ENCODE measurements around the gene EBF3.

EBF3 gene

DNA sequence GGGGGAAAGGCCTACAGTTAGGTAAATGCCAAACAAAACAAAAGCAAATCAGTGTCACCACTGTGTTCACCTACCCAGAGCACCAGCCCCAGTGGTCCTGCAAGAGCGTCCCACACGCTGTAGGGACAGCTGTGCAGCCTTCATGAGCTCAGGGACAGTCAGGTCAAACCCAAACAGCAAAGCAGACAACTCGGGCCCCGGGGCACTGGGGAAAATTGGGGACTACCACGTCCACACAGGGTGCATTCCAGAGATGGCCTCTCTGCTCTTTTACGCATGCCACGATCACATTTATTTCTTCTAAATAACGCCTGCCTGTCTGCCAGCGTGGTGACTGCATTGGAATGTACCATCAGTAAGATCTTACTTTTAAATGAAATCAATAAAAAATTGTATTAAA is 21.7 kb downstream of the EBF3 start:
- no peak overlapping the region for H3K27ac ChIP-seq (ENCODE audit: low read depth, low read length, severe bottlenecking)
- no peaks in the 10 kb centered on the region for H3K36me3 ChIP-seq (ENCODE audit: control insufficient read depth, insufficient read depth, low read length)
- no peak overlapping the region for H3K4me3 ChIP-seq (ENCODE audit: extremely low read depth, insufficient read depth, low read length, poor library complexity, severe bottlenecking)
- H3K9me3 ChIP-seq (ENCODE audit: control insufficient read depth, low read length): peaks cover 7% of the 10 kb centered on the region
- peaks cover 6% of the 10 kb centered on the region for H3K4me1 ChIP-seq (ENCODE audit: control insufficient read depth, insufficient read depth, low read length, poor library complexity, severe bottlenecking)
- 91 to 92% methylated on average over 5 to 7 of the region's 9 CpGs for WGBS, 2 experiments (ENCODE audit: insufficient coverage in 2 of 2)

DNA sequence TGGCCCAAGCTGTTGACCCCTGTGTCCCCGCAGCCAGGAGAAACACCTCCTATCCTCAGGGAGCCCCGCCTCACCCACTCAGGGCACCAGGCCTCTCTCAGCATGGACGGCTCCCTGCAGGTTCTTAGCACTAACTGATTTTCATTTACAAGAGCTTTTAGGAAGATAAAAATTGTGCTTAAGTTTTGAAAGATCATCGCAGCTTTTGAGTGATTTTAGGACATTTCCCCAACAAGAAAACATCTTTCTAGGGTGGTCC is 22.1 kb downstream of the EBF3 start:
- H3K27ac ChIP-seq (ENCODE audit: low read depth, low read length, severe bottlenecking): no peak overlapping the region
- no peak overlapping the region for H3K4me3 ChIP-seq (ENCODE audit: extremely low read depth, insufficient read depth, low read length, poor library complexity, severe bottlenecking)
- no peaks in the 10 kb centered on the region for H3K36me3 ChIP-seq (ENCODE audit: control insufficient read depth, insufficient read depth, low read length)
- H3K4me1 ChIP-seq (ENCODE audit: control insufficient read depth, insufficient read depth, low read length, poor library complexity, severe bottlenecking): peaks cover 6% of the 10 kb centered on the region
- WGBS, 2 experiments (ENCODE audit: insufficient coverage in 2 of 2): no CpG with 5 or more reads among the region's 4 CpGs
- peaks cover 7% of the 10 kb centered on the region for H3K9me3 ChIP-seq (ENCODE audit: control insufficient read depth, low read length)

DNA sequence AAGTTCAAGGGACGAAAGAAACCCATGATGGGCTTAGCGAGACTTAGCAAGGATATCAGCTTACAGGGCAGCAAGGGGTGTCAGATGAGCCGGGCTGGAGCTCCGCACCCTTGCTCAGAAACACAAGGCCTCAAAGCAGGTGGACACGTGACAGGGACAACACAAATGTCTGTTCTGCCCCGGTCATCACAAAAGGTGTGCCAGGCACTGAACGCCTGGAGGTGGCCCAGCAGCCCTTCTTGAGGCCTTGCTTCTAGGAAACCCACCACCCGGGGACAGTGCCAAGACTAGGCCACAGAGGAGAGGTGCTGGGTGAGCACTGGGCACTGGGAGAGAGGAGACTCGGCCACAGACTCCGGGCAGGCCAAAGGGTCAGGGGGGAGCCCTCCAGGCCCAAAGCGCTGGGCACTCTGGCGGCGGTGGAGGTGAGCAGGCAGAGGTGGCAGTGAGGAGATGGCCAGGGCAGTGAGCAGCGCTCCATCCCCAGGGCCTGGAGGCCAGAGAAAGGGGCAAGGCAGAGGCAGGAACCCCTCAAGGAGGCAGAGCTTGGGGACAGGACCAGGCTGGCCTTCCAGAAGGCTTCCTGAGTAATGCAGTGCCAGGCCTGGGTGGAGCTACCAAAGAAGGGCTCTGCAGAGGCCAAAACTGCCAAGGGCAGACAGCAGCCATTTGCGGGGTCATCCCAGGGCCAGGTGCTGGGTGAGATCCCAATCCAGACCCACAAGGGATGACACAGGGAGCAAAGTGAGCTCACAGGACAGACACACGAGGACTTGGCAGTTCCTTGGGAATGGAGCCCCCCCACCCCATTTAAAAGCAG is 22.7 kb downstream of the EBF3 start:
- 83 to 91% methylated on average over 15 to 16 of the region's 16 CpGs for WGBS, 2 experiments (ENCODE audit: insufficient coverage in 2 of 2)
- no peak overlapping the region for H3K27ac ChIP-seq (ENCODE audit: low read depth, low read length, severe bottlenecking)
- H3K4me3 ChIP-seq (ENCODE audit: extremely low read depth, insufficient read depth, low read length, poor library complexity, severe bottlenecking): no peak overlapping the region
- H3K9me3 ChIP-seq (ENCODE audit: control insufficient read depth, low read length): peaks cover 7% of the 10 kb centered on the region
- no peaks in the 10 kb centered on the region for H3K36me3 ChIP-seq (ENCODE audit: control insufficient read depth, insufficient read depth, low read length)
- peaks cover 6% of the 10 kb centered on the region for H3K4me1 ChIP-seq (ENCODE audit: control insufficient read depth, insufficient read depth, low read length, poor library complexity, severe bottlenecking)

DNA sequence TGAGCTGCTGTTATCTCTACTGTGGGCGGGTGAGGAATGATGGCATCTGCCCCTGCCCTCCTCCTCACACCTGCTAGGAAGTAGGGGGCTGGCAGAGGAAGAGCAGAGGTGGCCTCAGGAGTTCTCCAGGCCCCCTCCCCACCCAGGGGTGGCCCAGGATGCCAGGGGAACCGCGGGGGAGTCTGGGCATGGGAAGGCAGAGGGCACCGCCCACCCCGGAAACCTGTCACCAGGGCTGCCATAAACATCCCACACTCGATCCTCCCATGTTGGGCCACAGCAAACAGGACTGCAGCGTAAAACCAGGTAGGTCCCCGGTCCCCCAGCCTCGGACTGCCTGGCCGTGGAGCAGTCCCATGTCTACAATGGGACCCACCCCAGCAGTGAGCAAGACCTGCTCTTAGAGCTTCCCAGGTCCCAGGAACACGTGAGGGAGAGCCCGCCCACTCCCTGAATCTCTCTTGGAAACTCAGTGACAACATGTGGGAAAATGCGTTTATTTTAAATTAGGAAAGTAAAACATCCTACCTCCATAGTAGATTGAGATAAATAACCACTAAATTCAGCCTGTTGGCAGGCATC is 23.4 kb downstream of the EBF3 start:
- peaks cover 4% of the 10 kb centered on the region for H3K9me3 ChIP-seq (ENCODE audit: control insufficient read depth, low read length)
- 95 to 98% methylated on average over 6 to 9 of the region's 13 CpGs for WGBS, 2 experiments (ENCODE audit: insufficient coverage in 2 of 2)
- H3K4me3 ChIP-seq (ENCODE audit: extremely low read depth, insufficient read depth, low read length, poor library complexity, severe bottlenecking): no peak overlapping the region
- peaks cover 6% of the 10 kb centered on the region for H3K4me1 ChIP-seq (ENCODE audit: control insufficient read depth, insufficient read depth, low read length, poor library complexity, severe bottlenecking)
- H3K36me3 ChIP-seq (ENCODE audit: control insufficient read depth, insufficient read depth, low read length): no peaks in the 10 kb centered on the region
- H3K27ac ChIP-seq (ENCODE audit: low read depth, low read length, severe bottlenecking): no peak overlapping the region

DNA sequence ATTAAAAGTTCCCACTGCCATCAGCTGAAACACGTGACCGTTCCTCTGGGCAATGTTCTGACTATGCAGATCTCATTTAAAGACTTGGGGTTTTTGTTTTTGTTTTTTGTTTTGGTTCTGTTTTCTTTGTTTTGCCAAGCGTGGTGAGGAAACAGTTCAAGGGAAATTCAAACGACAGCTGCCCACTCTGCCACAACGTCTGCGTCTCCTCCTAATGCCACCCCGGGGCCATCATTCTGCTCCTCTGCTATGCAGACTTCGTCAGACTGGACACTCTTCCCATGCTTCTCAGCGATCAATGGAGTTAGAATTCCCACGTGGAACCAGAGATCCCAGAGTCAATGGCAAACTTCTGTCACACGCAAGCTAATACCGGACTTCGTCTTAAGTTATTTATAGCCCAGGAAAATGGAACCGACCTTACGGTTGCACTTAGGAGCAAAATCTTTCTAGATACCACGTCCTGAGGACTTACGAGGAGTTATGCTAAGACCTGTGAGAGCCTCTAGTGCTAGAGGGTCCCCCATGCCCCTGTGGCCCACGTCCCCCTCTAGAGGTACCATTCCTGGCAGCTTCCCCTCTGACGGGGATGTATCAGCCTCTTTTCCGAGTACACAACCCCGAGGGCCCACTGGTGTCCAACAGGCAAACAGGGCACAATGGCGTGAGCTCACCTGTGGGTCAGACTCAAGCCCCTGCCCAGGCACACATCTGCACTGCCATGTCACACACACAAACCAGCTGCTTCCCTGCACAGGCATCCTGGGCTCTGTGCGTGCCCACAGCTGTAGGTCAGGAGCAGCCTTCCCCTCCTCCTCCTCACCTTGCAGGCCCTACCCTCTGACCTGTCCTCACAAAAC is 24.4 kb downstream of the EBF3 start:
- H3K9me3 ChIP-seq (ENCODE audit: control insufficient read depth, low read length): no peaks in the 10 kb centered on the region
- no peak overlapping the region for H3K4me3 ChIP-seq (ENCODE audit: extremely low read depth, insufficient read depth, low read length, poor library complexity, severe bottlenecking)
- H3K4me1 ChIP-seq (ENCODE audit: control insufficient read depth, insufficient read depth, low read length, poor library complexity, severe bottlenecking): peaks cover 6% of the 10 kb centered on the region
- 90 to 93% methylated on average over 20 to 22 of the region's 23 CpGs for WGBS, 2 experiments (ENCODE audit: insufficient coverage in 2 of 2)
- no peaks in the 10 kb centered on the region for H3K36me3 ChIP-seq (ENCODE audit: control insufficient read depth, insufficient read depth, low read length)
- no peak overlapping the region for H3K27ac ChIP-seq (ENCODE audit: low read depth, low read length, severe bottlenecking)

DNA sequence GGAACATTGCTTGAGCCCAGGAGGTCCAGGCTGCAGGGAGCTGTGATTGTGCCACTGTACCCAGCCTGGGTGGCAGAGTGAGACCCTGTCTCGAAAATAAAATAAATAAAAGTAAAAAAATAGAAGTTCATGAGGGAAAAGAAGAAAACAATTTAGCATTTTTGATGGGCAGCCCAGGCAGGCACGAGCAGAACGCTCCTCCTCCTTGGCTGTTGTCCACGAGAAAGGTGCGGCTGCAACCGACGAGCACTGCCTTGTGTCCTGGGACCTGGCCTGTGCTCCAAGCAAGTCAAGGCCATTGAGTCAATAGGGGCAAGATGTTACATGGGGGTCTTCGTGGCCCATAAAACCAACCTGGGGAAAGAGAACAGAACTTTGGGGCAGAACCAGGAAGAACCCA is 25.6 kb downstream of the EBF3 start:
- Histone ChIP-seq H3K27ac (ENCODE audit: low read depth, low read length, severe bottlenecking) (no peak overlapping the region), H3K36me3 (ENCODE audit: control insufficient read depth, insufficient read depth, low read length) (no peaks in the 10 kb centered on the region), H3K9me3 (ENCODE audit: control insufficient read depth, low read length) (no peaks in the 10 kb centered on the region), H3K4me1 (ENCODE audit: control insufficient read depth, insufficient read depth, low read length, poor library complexity, severe bottlenecking) (peaks cover 6% of the 10 kb centered on the region), H3K4me3 (ENCODE audit: extremely low read depth, insufficient read depth, low read length, poor library complexity, severe bottlenecking) (no peak overlapping the region)
- WGBS, 2 experiments (ENCODE audit: insufficient coverage in 2 of 2): 88 to 93% methylated on average over 8 of the region's 8 CpGs

DNA sequence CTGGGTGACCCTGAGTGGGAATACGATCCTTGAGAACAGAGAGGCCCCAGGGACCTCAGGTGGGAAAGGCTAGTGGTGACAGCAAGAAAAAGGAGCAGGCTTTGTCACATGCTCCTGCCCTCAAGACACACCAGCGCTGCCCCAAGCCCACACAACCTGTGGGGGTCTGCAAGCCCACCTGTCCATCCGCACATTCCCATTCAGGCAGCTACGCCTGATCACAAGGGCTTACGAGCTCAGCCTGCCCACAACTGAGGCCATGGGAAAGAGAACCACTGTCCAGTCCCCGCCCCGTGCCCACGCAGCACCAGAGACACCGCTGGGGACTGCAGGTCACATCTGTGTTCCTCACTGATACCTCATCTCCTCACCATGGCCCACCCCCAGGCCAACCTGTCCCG is 26.7 kb downstream of the EBF3 start:
- H3K4me3 ChIP-seq (ENCODE audit: extremely low read depth, insufficient read depth, low read length, poor library complexity, severe bottlenecking): no peak overlapping the region
- no peaks in the 10 kb centered on the region for H3K9me3 ChIP-seq (ENCODE audit: control insufficient read depth, low read length)
- WGBS, 2 experiments (ENCODE audit: insufficient coverage in 2 of 2): 90 to 92% methylated on average over 5 to 10 of the region's 10 CpGs
- no peaks in the 10 kb centered on the region for H3K4me1 ChIP-seq (ENCODE audit: control insufficient read depth, insufficient read depth, low read length, poor library complexity, severe bottlenecking)
- no peak overlapping the region for H3K27ac ChIP-seq (ENCODE audit: low read depth, low read length, severe bottlenecking)
- H3K36me3 ChIP-seq (ENCODE audit: control insufficient read depth, insufficient read depth, low read length): no peaks in the 10 kb centered on the region

DNA sequence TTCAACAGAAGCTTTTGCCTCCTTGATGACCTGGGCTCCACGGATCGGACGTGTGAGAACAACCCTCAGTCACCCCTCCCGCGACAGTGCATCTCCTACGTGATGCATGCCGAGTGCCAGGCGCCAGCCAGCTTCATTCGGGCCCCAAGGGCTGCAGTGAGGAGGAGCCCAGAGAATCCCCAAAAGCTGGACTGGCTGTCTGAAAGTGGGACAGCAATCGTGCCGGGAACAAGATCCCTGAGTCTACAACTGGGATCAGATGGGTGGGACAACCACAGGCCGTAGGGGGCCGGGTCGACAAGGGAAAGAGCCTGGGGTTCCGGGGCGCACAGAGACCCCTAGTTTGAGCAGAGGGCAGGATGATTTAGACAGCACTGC is 27.2 kb downstream of the EBF3 start:
- Histone ChIP-seq H3K4me1 (ENCODE audit: control insufficient read depth, insufficient read depth, low read length, poor library complexity, severe bottlenecking) (no peaks in the 10 kb centered on the region), H3K27ac (ENCODE audit: low read depth, low read length, severe bottlenecking) (no peak overlapping the region), H3K36me3 (ENCODE audit: control insufficient read depth, insufficient read depth, low read length) (no peaks in the 10 kb centered on the region), H3K4me3 (ENCODE audit: extremely low read depth, insufficient read depth, low read length, poor library complexity, severe bottlenecking) (no peak overlapping the region), H3K9me3 (ENCODE audit: control insufficient read depth, low read length) (no peaks in the 10 kb centered on the region)
- 91 to 92% methylated on average over 16 of the region's 16 CpGs for WGBS, 2 experiments (ENCODE audit: insufficient coverage in 2 of 2)

DNA sequence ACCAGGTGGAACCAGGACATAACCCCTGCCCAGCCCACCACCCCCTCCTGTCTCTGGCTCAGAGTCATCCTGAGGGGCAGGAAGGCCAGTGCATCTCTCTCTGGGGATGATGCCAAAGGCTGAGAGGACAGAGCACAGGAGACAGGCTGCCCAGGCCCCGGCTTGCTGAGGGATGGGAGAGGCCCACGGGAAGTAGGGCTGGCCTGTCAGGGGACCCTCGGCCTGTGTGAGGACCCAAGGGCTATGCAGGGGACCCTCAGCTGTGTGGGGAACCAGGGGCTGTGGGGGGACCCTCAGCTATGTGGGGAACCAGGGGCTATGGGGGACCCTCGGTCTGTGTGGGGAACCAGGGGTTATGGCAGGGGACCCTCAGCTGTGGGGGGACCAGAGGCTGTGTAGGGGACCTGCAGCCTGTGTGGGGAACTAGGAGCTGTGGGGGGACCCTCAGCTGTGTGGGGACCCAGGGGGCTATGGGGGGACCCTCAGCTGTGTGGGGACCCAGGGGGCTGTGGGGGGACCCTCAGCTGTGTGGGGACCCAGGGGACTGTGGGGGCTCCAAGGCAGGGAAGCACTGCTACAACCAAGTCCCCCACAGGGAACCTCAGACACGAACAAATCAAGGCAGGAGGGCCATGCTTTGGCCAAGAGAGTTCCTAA is 27.7 kb downstream of the EBF3 start:
- H3K4me3 ChIP-seq (ENCODE audit: extremely low read depth, insufficient read depth, low read length, poor library complexity, severe bottlenecking): no peak overlapping the region
- no peaks in the 10 kb centered on the region for H3K4me1 ChIP-seq (ENCODE audit: control insufficient read depth, insufficient read depth, low read length, poor library complexity, severe bottlenecking)
- 88 to 95% methylated on average over 4 to 5 of the region's 5 CpGs for WGBS, 2 experiments (ENCODE audit: insufficient coverage in 2 of 2)
- H3K9me3 ChIP-seq (ENCODE audit: control insufficient read depth, low read length): no peaks in the 10 kb centered on the region
- H3K27ac ChIP-seq (ENCODE audit: low read depth, low read length, severe bottlenecking): no peak overlapping the region
- no peaks in the 10 kb centered on the region for H3K36me3 ChIP-seq (ENCODE audit: control insufficient read depth, insufficient read depth, low read length)

DNA sequence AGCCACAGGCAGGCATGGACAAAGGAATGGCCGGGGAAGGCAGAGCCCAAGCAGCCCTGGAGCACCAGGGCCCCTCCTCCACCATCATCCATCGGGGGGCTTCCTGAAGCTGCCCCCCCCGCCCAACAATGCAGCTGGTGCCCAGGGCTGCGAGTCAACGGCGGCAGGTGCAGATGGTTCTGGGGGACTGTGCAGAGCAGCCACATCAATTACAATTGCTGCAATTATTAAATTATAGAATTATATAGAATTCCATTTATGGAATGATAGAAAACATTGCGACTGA is 28.3 kb downstream of the EBF3 start:
- no peaks in the 10 kb centered on the region for H3K4me1 ChIP-seq (ENCODE audit: control insufficient read depth, insufficient read depth, low read length, poor library complexity, severe bottlenecking)
- WGBS, 2 experiments (ENCODE audit: insufficient coverage in 2 of 2): 80 to 100% methylated on average over 1 of the region's 7 CpGs
- no peaks in the 10 kb centered on the region for H3K36me3 ChIP-seq (ENCODE audit: control insufficient read depth, insufficient read depth, low read length)
- H3K9me3 ChIP-seq (ENCODE audit: control insufficient read depth, low read length): no peaks in the 10 kb centered on the region
- no peak overlapping the region for H3K27ac ChIP-seq (ENCODE audit: low read depth, low read length, severe bottlenecking)
- H3K4me3 ChIP-seq (ENCODE audit: extremely low read depth, insufficient read depth, low read length, poor library complexity, severe bottlenecking): no peak overlapping the region

Data from mesodermal cell (in vitro differentiated cells).